ENCODE data around the gene ZBTB38. TPM values are rescaled to one million over a fixed set of nuclear protein-coding genes. Genes with fewer than 3 reads are reported as not detected.

Gene ZBTB38
- total RNA-seq, 4 donors from 2014 or later: 101 to 147 (median 118) TPM

GRCh38 chr3:141334627-141335250 is 33.6 kb upstream of the ZBTB38 start:
- no peak for TF ChIP-seq CTCF (IDR thresholded peaks at IDR 0.05; ENCODE audit: low read depth)

GRCh38 chr3:141335531-141336061 is 32.7 kb upstream of the ZBTB38 start:
- TF ChIP-seq CTCF (IDR thresholded peaks at IDR 0.05; ENCODE audit: low read depth): no peak

- TF ChIP-seq CTCF (IDR thresholded peaks at IDR 0.05; ENCODE audit: low read depth): no peak
Observed at GRCh38 chr3:141336672-141337522, 31.4 kb upstream of the ZBTB38 start.

GRCh38 chr3:141337523-141337854 is 30.8 kb upstream of the ZBTB38 start:
- no peak for TF ChIP-seq CTCF (IDR thresholded peaks at IDR 0.05; ENCODE audit: low read depth)

- no peak for TF ChIP-seq CTCF (IDR thresholded peaks at IDR 0.05; ENCODE audit: low read depth)
Observed at GRCh38 chr3:141337991-141338390, 30.3 kb upstream of the ZBTB38 start.

- TF ChIP-seq CTCF (IDR thresholded peaks at IDR 0.05; ENCODE audit: low read depth): no peak
Observed at GRCh38 chr3:141338881-141339280, 29.4 kb upstream of the ZBTB38 start.

GRCh38 chr3:141341536-141341935 is 26.8 kb upstream of the ZBTB38 start:
- TF ChIP-seq CTCF (IDR thresholded peaks at IDR 0.05; ENCODE audit: low read depth): no peak
